ENCODE data around the gene TRPV2.
"Not testable (repeated sequence)": the region's sequence is repeated elsewhere in the genome, so short reads cannot be mapped to it uniquely, and the experiment has no call there.

TRPV2 gene

DNA sequence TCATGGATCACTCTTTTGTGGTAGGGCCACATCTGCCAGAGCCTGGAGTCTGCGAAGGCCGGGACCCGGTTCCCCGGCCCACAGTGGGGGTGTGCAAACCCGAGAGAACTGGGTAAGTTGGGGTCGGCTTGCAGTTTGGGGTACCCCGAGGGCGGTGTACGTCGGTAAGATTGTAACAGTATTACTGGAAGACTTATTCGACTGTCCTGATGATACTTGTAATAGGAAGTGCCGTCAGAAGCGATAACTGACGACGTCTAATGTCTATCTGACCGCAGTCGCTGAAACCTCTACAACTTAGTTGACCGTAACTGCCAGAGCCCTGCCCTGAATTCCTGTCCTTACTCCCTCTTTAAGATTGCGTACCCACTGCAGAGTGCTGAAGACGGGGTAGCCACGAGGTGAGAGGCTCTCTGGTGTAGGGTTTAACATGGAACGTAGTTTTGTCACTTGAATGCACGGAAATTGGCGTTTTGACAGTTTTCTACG is 24.0 kb downstream of the TRPV2 start:
- H3K4me3 ChIP-seq (ENCODE audit: low read length): peak overlapping the region; percentile 92
- TF ChIP-seq, protein P1, sequence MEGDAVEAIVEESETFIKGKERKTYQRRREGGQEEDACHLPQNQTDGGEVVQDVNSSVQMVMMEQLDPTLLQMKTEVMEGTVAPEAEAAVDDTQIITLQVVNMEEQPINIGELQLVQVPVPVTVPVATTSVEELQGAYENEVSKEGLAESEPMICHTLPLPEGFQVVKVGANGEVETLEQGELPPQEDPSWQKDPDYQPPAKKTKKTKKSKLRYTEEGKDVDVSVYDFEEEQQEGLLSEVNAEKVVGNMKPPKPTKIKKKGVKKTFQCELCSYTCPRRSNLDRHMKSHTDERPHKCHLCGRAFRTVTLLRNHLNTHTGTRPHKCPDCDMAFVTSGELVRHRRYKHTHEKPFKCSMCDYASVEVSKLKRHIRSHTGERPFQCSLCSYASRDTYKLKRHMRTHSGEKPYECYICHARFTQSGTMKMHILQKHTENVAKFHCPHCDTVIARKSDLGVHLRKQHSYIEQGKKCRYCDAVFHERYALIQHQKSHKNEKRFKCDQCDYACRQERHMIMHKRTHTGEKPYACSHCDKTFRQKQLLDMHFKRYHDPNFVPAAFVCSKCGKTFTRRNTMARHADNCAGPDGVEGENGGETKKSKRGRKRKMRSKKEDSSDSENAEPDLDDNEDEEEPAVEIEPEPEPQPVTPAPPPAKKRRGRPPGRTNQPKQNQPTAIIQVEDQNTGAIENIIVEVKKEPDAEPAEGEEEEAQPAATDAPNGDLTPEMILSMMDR (conservative IDR thresholded peaks at IDR 0.05; ENCODE audit: low read depth, low read length): no peak
- DNase-seq (ENCODE audit: low read depth): no peak

DNA sequence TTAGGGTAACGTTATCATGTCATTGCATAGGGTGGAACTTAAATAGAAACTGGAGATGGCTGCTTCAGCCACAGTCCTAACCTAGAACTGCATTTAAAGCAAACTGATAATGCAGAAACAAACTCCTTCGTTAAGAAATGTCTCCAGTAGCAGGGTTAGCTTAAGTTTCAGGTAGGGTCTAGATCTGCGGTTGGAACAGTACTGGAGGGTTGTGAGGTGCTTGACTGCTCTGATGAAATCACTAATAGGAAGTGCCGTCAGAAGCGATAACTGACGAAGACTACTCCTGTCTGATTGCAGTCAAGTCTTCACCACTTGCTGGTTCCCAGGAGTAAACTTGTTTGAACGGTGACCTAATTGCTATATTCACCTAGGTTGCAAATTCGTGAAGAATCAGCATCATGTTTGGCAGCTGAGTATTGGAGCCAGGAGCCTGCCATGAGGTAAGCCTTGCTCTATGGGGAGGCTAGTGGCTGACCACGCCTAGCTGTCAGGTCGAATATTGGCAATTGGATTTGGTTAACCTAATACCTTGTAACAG is 24.5 kb downstream of the TRPV2 start:
- no peak for DNase-seq (ENCODE audit: low read depth)
- TF ChIP-seq, protein P1 (conservative IDR thresholded peaks at IDR 0.05; ENCODE audit: low read depth, low read length): no peak
- H3K4me3 ChIP-seq (ENCODE audit: low read length): peak overlapping the region; percentile 92

DNA sequence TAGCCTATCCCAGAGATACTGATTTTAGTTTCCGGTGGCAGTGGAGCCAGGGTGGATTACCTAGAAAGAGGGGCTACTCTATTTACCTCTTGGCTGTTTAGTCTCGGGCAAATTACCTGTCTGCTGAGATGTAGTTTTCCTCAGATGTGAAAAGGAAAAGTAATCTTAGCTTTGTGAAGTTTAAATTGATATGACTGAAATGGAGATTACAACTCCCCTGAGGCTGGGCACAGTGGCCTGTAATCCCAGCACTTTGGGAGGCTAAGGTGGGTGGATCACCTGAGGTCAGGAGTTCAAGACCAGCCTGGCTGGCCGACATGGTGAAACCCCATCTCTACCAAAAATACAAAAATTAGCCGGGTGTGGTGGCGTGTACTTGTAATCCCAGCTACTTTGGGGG is 25.0 kb downstream of the TRPV2 start:
- H3K4me3 ChIP-seq (ENCODE audit: low read length): peak overlapping the region; percentile 92

DNA sequence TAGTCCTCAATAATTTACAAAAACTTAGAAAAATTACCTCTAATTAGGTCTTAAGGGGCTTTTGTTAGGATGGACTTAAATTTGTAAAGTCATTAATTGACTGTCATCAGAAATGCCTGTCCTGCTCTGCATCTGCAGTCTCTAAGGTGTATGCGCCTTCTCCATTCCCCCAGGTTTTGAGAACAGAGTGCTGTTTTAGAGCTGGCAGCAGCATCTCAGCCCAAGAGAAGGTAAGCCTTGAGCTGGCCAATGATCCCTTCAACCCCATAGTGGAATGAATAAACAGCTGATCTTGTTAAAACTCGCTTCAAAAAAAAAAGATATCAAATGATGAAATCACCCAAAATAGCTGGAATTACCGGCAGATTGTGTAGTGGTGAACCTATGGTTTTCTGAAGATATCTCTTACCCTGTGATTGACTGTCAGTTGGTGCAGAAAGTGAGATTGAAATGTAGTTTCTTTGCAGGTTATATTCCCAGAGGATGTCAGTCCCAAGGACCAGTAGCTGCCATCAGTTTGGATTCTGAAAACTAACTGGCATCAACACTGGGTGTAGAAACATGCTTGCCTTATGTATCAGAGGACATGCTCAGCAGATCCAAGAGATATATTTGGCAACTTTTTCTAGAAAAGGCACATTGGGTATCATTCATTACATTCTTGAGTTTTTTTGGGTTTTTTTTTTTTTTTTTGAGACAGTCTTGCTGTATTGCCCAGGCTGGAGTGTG is 25.7 kb downstream of the TRPV2 start:
- DNase-seq (ENCODE audit: low read depth): no peak
- TF ChIP-seq, protein P1 (conservative IDR thresholded peaks at IDR 0.05; ENCODE audit: low read depth, low read length): no peak
- H3K4me3 ChIP-seq (ENCODE audit: low read length): peak overlapping the region; percentile 92

More for the DNA sequence above, 25.0 kb downstream of the TRPV2 start:
- DNase-seq (ENCODE audit: low read depth): not testable (repeated sequence)

DNA sequence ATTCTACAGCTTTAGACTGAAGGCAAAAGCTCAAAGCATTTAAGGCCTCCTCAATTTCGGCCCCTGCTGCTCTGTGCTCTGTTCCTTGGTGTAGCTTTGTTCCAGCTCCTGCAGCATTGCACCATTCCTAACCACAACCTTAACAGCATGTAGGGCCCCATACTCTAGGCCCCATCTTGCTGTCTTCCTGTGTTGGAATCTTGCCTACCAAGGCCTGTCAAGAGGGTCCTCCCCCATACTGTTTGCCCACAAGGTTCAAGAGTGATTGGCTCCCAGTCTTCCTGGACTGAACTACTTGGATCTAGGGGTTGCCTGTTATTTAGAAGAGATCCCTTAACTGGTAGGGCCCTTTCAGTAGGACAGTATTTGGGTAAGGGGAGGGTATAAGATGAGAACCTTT is 26.8 kb downstream of the TRPV2 start:
- peak overlapping the region; percentile 92 for H3K4me3 ChIP-seq (ENCODE audit: low read length)
- TF ChIP-seq, protein P1 (conservative IDR thresholded peaks at IDR 0.05; ENCODE audit: low read depth, low read length): no peak
- no peak for DNase-seq (ENCODE audit: low read depth)

DNA sequence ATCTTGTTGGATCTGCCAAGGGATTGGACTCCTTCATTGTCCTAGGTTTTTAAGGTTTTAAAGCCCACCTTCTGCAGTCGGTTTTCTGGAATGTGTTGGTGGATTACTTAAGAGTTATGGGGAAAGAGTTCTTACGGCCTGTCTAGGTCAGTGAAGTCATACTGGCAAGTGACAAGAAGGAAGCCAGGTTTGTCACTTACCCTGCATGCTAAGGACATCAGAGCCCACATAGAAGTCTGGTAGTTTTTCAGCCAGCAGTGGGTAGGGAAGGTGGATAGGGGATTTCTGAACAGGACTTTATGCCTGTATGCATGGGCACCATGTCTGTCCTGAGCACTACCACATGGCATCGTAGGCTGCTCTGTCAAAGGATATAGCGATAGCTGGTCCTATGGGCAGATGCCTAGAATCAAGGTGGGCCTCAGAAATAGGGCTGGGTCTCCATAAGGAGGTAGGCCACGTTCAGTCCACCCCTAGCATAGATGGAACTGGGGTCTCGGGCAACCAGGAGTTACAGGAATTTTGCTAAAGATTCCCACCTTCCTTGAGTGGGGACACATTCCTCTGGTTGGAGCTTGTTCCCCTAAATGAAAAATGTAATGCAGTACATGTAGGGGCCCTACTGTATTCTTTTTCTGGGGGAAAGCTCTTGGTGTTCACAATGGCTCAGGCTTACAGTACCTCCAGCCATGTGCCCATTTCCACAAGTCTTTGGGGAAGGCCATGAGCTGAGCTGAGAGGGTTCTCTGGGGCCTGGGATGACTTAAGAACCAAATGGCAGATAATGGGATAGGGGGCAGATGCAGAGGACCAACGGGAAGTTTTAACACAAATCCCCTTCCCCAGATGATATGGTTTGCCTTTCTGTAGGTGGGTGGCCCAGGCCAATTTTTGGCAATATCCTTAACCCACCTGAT is 27.5 kb downstream of the TRPV2 start:
- peak overlapping the region; percentile 92 for H3K4me3 ChIP-seq (ENCODE audit: low read length)
- TF ChIP-seq, protein P1 (conservative IDR thresholded peaks at IDR 0.05; ENCODE audit: low read depth, low read length): no peak
- DNase-seq (ENCODE audit: low read depth): no peak

DNA sequence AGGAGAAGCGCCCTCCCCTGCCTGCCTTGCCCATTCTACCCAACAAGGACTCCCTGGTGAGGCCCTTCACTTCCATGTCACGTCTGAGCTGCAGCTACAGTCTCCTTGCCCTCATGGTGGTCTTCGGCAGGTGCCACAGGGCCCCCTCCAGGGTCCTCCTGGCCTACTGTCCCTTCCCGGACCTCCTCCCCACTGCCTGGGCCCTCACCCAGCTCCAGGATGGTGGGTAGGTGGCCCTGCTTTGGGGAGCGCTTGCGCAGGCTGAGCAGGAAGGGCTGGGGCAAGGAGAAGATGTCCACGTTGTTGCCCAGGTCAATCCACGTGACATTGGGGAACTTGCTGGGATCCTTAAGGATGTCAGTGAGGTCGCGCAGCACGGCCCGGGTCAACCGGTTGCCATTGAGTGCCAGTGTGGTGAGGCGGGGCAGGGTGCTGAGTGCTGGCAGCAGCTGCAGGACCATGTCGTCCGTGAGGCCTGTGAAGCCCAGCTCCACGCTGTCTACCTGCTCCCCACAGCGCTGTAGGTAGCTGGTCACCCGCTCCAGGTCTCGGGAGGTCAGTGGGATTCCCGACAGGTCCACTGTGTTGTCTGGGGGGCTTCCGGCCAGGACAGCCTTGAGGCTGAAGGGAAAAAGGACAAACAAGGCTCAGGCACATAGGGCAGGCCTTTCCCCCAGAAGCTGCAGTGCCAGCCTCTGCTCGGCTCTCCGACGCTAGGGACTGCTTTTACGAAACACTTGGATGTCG is 28.3 kb downstream of the TRPV2 start:
- TF ChIP-seq, protein P1 (conservative IDR thresholded peaks at IDR 0.05; ENCODE audit: low read depth, low read length): no peak
- no peak overlapping the region for H3K4me3 ChIP-seq (ENCODE audit: low read length)
- no peak for DNase-seq (ENCODE audit: low read depth)
